Right hindlimb (tissue), 1 donor: ENCODE measurements around the gene FIGN.

Experiments used
- DNase-seq: peaks from one replicate; pipeline ENCODE4 v3.0.0-alpha.2; 2018

FIGN gene

GRCh38 chr2:163701399-163702195, 34.2 kb downstream of the FIGN start:
- no peak for DNase-seq

- no peak for DNase-seq
Measured at GRCh38 chr2:163698857-163699256, 37.0 kb downstream of the FIGN start.

- DNase-seq, result no peak
Measured at GRCh38 chr2:163697846-163698637, 37.8 kb downstream of the FIGN start.

- DNase-seq, result no peak
Measured at GRCh38 chr2:163697429-163697828, 38.4 kb downstream of the FIGN start.

GRCh38 chr2:163693484-163693883, 42.3 kb downstream of the FIGN start:
- no peak for DNase-seq

GRCh38 chr2:163692611-163693482, 43.0 kb downstream of the FIGN start:
- DNase-seq, result no peak

GRCh38 chr2:163692081-163692480, 43.7 kb downstream of the FIGN start:
- DNase-seq, result no peak

GRCh38 chr2:163690896-163691295, 44.9 kb downstream of the FIGN start:
- DNase-seq, result no peak

GRCh38 chr2:163687217-163687616, 48.6 kb downstream of the FIGN start:
- no peak for DNase-seq

- DNase-seq, result no peak
Measured at GRCh38 chr2:163686289-163686688, 49.5 kb downstream of the FIGN start.

GRCh38 chr2:163682695-163683094, 53.1 kb downstream of the FIGN start:
- DNase-seq, result no peak

- DNase-seq, result peak; percentile 69
Measured at GRCh38 chr2:163681745-163682144, 54.1 kb downstream of the FIGN start.

GRCh38 chr2:163675388-163675787, 60.4 kb downstream of the FIGN start:
- no peak for DNase-seq

- DNase-seq, result no peak
Measured at GRCh38 chr2:163673522-163673921, 62.3 kb downstream of the FIGN start.

- DNase-seq, result no peak
Measured at GRCh38 chr2:163670929-163671328, 64.9 kb downstream of the FIGN start.

GRCh38 chr2:163669506-163669905, 66.3 kb downstream of the FIGN start:
- no peak for DNase-seq

GRCh38 chr2:163667064-163667887, 68.5 kb downstream of the FIGN start:
- no peak for DNase-seq

GRCh38 chr2:163665817-163666216, 70.0 kb downstream of the FIGN start:
- no peak for DNase-seq

- no peak for DNase-seq
Measured at GRCh38 chr2:163665051-163665450, 70.8 kb downstream of the FIGN start.

- DNase-seq, result no peak
Measured at GRCh38 chr2:163664610-163665009, 71.2 kb downstream of the FIGN start.

GRCh38 chr2:163662141-163662780, 73.5 kb downstream of the FIGN start:
- DNase-seq, result no peak

- no peak for DNase-seq
Measured at GRCh38 chr2:163659224-163659623, 76.6 kb downstream of the FIGN start.
